Testis (tissue), 5 donors: Measurements from ENCODE around the gene IL13RA2. TPM values are rescaled to one million over a fixed set of nuclear protein-coding genes. Genes with fewer than 3 reads are reported as not detected.

Source experiments
- DNase-seq: peaks from one replicate; pipeline ENCODE4 v3.0.0-alpha.2; 2019
- H3K27ac ChIP-seq, 2 donors: fragments of 200-600 bp; sonication (generic); one replicate each; pipeline ENCODE4 v1.5.1; 2019
- H3K27me3 ChIP-seq: fragments of 200-600 bp; sonication (generic); one replicate; pipeline ENCODE4 v1.5.1; 2019
- H3K36me3 ChIP-seq: fragments of 200-600 bp; sonication (generic); one replicate; pipeline ENCODE4 v1.5.1; 2017; ENCODE audit warnings: low read depth; ENCODE audit errors: missing control alignments
- H3K4me1 ChIP-seq: fragments of 200-600 bp; sonication (generic); one replicate; pipeline ENCODE4 v1.5.1; 2019
- H3K4me3 ChIP-seq, 2 donors: fragments of 200-600 bp; sonication (generic); one replicate each; pipeline ENCODE4 v1.5.1; 2017 to 2019
- H3K9me3 ChIP-seq: fragments of 200-600 bp; sonication (generic); one replicate; pipeline ENCODE4 v1.5.1; 2017
- POLR2A ChIP-seq: fragments of 450-650 bp; IDR thresholded peaks from one replicate; pipeline ENCODE4 v1.6.1; 2017; ENCODE audit warnings: antibody characterized with exemption, mild to moderate bottlenecking, moderate library complexity
- WGBS, 2 donors: methylation state at CpG; one replicate each; pipeline ENCODE4 v1.1.5; 2018; 5-methylcytosine and 5-hydroxymethylcytosine counted together
- intact Hi-C: fragments of 100-400 bp; cut with DNase I; formaldehyde crosslinking; loops from one replicate; pipeline ENCODE4 v1.15.1; 2023; ENCODE audit warnings: low total_unique reads
- long read RNA-seq, 2 donors: transcript quantifications; one replicate each; lab custom pipeline, GENCODE V29; 2026
- polyA plus RNA-seq: library from polyadenylated mRNA; stranded (reverse); fragments of 350-450 nt; fragmentation: Illumina TruSeq; extraction: RNeasy Lipid Tissue Mini Kit (QIAGEN cat#74804); gene quantifications from one replicate; pipeline ENCODE4 v1.2.3, GENCODE V29; 2014; ENCODE audit warnings: low read depth, low replicate concordance; ENCODE audit not compliant: insufficient read depth
- total RNA-seq, 2 donors: library from RNA; depleted of rRNA; stranded (reverse); fragments of >200 nt; gene quantifications; one replicate each; pipeline ENCODE4 v1.2.3, GENCODE V29; 2016
- TF ChIP-seq, protein P1 (sequence below), 3 experiments: fragments of 450-650 bp in 2 of 3; fragments of 200-600 bp in 1 of 3; sonication (generic) in 1 of 3; IDR thresholded peaks; one replicate each; pipeline ENCODE4 v1.5.1; 2016 to 2019; ENCODE audit warnings: antibody characterized with exemption in 3 of 3, mild to moderate bottlenecking in 2 of 3, moderate library complexity in 1 of 3

The IL13RA2 gene
- 10 to 100 TPM in 1 of 2 donors, 1 to 10 TPM in 1; 9.7 to 15.5 TPM for total RNA-seq
- 36.5 TPM for polyA plus RNA-seq
- long read RNA-seq, donor 1, result 0 reads
- long read RNA-seq, donor 2, result 0 reads

GRCh38 chrX:115017455-115017854 lies at the start of gene IL13RA2:
Gene IL13RA2, minus strand, starts transcription at chrX:115017616. Its CDS starts 347 bp downstream, at chrX:115017269.
- no peaks in the 10 kb centered on the region for H3K9me3 ChIP-seq
- H3K27ac ChIP-seq, result no peak within 1 kb of the TSS
- no peaks in the 10 kb centered on the region for H3K4me1 ChIP-seq
- no peak within 1 kb of the TSS for H3K4me3 ChIP-seq
- no peaks in the 10 kb centered on the region for H3K36me3 ChIP-seq
- WGBS, 2 donors, result 59 to 64% methylated on average over 11 of the region's 11 CpGs
- DNase-seq, result no peak
- intact Hi-C loops, result no loop called here
- TF ChIP-seq, protein P1, sequence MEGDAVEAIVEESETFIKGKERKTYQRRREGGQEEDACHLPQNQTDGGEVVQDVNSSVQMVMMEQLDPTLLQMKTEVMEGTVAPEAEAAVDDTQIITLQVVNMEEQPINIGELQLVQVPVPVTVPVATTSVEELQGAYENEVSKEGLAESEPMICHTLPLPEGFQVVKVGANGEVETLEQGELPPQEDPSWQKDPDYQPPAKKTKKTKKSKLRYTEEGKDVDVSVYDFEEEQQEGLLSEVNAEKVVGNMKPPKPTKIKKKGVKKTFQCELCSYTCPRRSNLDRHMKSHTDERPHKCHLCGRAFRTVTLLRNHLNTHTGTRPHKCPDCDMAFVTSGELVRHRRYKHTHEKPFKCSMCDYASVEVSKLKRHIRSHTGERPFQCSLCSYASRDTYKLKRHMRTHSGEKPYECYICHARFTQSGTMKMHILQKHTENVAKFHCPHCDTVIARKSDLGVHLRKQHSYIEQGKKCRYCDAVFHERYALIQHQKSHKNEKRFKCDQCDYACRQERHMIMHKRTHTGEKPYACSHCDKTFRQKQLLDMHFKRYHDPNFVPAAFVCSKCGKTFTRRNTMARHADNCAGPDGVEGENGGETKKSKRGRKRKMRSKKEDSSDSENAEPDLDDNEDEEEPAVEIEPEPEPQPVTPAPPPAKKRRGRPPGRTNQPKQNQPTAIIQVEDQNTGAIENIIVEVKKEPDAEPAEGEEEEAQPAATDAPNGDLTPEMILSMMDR (IDR thresholded peaks at IDR 0.05), result no peak
- TF ChIP-seq POLR2A, result no peak
- H3K27me3 ChIP-seq, result no peaks in the 10 kb centered on the region

GRCh38 chrX:115065304-115065703 lies 47.9 kb upstream of the IL13RA2 start:
- intact Hi-C loops, result no loop called here
- H3K4me3 ChIP-seq, result no peak overlapping the region
- H3K9me3 ChIP-seq, result no peaks in the 10 kb centered on the region
- H3K27ac ChIP-seq, result no peak overlapping the region
- DNase-seq, result no peak
- no peaks in the 10 kb centered on the region for H3K27me3 ChIP-seq
- H3K36me3 ChIP-seq, result no peaks in the 10 kb centered on the region
- no peak for TF ChIP-seq POLR2A
- TF ChIP-seq, protein P1 (IDR thresholded peaks at IDR 0.05), result no peak
- no peaks in the 10 kb centered on the region for H3K4me1 ChIP-seq

DNA sequence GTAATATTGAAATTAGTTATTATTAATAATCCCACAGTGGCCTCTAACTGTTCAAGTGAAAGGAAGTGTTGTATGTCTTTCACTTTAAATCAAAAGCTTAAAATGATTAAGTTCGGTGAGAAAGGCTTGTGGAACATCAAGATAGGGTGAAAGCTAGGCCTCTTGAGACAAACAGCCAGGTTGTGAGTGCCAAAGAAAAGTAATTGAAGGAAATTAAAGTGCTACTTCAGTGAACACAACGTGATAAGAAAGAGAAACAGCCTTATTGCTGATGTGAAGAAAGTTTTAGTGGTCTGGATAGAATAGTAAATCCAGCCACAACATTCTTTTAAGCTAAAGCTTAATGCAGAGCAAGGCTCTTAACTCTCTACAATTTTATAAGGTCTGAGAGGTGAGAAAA lies 42.6 kb upstream of the IL13RA2 start:
- no peak for TF ChIP-seq POLR2A
- TF ChIP-seq, protein P1 (IDR thresholded peaks at IDR 0.05), result no peak
- H3K4me3 ChIP-seq, result no peak overlapping the region
- WGBS, 2 donors, result 31 to 34% methylated on average over 2 of the region's 2 CpGs
- no peak for DNase-seq
- H3K27me3 ChIP-seq, result no peaks in the 10 kb centered on the region
- H3K36me3 ChIP-seq, result no peaks in the 10 kb centered on the region
- H3K9me3 ChIP-seq, result no peaks in the 10 kb centered on the region
- H3K4me1 ChIP-seq, result no peaks in the 10 kb centered on the region
- no peak overlapping the region for H3K27ac ChIP-seq
- intact Hi-C loops, result no loop called here

DNA sequence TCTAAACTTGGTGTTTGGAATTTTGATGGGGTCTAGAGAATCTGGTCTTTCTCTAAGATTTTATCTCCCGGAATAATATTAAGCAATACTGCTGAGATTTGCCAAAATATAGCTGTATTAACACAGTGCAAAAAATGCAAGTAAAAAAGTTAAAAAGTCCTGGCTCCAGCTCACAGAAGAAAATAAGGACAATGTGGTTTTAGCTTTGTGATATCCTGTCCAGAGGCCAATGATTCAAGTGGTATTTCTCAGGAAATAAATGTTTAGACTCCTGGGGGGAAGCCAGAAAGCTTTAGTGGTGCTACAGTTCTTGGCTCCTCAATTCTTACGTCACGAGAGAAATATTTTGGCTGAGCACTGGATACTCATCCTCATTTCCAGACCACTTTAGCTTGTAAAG lies 40.9 kb upstream of the IL13RA2 start:
- H3K9me3 ChIP-seq, result no peaks in the 10 kb centered on the region
- 42 to 52% methylated on average over 3 of the region's 3 CpGs for WGBS, 2 donors
- H3K36me3 ChIP-seq, result no peaks in the 10 kb centered on the region
- H3K27ac ChIP-seq, result no peak overlapping the region
- H3K4me1 ChIP-seq, result no peaks in the 10 kb centered on the region
- H3K4me3 ChIP-seq, result no peak overlapping the region
- DNase-seq, result no peak
- no peaks in the 10 kb centered on the region for H3K27me3 ChIP-seq
- intact Hi-C loops, result no loop called here
- no peak for TF ChIP-seq POLR2A
- TF ChIP-seq, protein P1 (IDR thresholded peaks at IDR 0.05), result no peak

- no peaks in the 10 kb centered on the region for H3K36me3 ChIP-seq
- H3K4me1 ChIP-seq, result no peaks in the 10 kb centered on the region
- no peaks in the 10 kb centered on the region for H3K9me3 ChIP-seq
- H3K27me3 ChIP-seq, result no peaks in the 10 kb centered on the region
- intact Hi-C loops, result no loop called here
- 86 to 91% methylated on average over 3 of the region's 3 CpGs for WGBS, 2 donors
- DNase-seq, result no peak
- H3K27ac ChIP-seq, result no peak overlapping the region
- TF ChIP-seq POLR2A, result no peak
- TF ChIP-seq, protein P1 (IDR thresholded peaks at IDR 0.05), result no peak
- H3K4me3 ChIP-seq, result no peak overlapping the region
These were observed 37.5 kb upstream of the IL13RA2 start for GRCh38 chrX:115054876-115055275.
